Daoy (cell line): Measurements from ENCODE around the gene SART3. TPM values are rescaled to one million over a fixed set of nuclear protein-coding genes. Genes with fewer than 3 reads are reported as not detected.
A peak's percentile ranks its signal among the peaks of the same experiment; 100 is the strongest.
"Not testable (repeated sequence)": the region's sequence is repeated elsewhere in the genome, so short reads cannot be mapped to it uniquely, and the experiment has no call there.

Source experiments
- DNase-seq: peaks from one replicate; pipeline ENCODE4 v3.0.0-alpha.2; 2015; ENCODE audit warnings: low read depth
- total RNA-seq: library from RNA; depleted of rRNA; stranded (reverse); fragments of >200 nt; shearing (Covaris generic); gene quantifications from 2 replicates; pipeline ENCODE4 v1.2.3, GENCODE V29; 2014

SART3 gene
- total RNA-seq, 1 experiment from 2014 or later: 75.9 TPM

DNA sequence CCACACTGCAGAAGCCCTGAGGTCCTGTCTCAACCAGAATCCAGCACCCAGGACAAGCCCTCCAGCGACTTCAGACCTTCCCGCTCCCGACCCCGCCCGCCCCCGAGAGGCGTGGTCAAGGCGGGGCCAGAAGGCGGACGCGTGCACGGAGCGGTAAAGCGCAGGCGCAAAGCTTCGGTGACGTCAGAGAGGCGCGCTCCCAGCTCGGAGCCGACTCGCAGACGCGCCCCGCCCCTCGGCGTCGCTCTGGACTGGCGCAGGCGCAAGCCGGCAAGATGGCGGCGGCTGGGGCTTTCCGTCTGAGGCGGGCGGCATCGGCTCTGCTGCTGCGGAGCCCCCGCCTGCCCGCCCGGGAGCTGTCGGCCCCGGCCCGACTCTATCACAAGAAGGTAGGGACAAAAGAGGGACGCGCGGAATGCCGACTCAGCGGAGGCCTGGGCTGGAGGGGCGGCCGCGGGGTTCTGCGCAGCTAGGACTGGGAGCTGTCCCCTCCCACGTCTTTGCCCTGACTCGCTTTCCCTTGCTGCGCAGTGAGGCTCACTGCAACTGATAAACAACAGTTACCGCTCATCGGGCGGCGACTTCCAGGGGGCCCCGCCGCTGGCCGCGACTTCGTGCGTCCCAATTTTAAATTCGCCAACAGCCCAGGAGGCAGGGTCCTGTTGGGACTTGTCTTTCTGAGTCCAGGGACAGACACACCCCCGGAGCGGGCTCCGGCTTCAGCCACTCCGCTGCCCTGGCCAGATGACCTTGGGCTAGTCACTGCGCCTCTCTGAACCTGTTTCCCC lies 1.6 kb upstream of the SART3 start, which contains the start of gene ISCU:
Gene ISCU (plus strand): TSS at position 249 of the 788 bp plus-strand sequence. CDS start 27 bp downstream, at position 276.
- DNase-seq: peak; percentile 100

DNA sequence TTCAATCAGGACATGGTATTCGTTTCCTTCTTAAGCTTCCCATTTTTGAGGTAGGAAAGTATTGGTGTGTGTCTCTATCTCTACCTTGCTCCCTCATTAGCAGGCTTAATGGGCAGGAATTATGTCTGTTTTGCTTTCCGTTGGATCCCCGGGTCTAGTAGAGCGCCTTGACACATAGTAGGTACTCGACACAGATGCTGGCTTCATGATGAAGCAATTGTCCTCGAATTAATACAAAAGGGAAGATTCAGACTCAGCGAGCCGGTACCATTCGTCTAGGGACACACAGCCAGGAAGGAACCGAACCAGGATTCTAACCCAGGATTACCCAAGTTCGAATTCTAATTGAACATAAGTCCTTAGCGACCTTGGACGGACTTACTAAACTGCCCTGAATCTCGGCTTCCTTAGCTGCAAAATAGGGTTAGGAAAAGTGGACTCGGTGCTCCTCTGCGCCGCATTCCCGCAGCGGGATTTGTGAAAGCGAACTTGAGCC lies 927 bp upstream of the SART3 start:
- DNase-seq: no peak

DNA sequence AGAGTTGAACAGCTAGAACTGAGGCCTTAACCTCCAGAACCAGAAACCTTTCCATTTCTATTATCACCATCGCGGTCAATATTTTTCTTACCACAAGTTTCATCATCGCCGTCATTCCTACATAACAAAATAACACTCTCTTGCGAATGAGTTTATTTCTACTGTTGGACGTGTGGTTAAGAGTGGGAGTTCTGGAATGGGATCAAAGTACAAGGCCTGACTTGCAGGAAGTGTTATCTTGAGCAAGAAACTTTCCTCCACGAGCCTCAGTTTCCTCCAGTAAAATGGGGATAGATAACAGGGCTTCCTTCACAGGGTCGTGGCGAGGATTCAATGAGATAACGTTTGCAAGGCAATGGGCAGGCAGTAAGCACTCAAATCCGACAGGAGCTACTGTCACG lies 652 bp downstream of the SART3 start:
- no peak for DNase-seq

DNA sequence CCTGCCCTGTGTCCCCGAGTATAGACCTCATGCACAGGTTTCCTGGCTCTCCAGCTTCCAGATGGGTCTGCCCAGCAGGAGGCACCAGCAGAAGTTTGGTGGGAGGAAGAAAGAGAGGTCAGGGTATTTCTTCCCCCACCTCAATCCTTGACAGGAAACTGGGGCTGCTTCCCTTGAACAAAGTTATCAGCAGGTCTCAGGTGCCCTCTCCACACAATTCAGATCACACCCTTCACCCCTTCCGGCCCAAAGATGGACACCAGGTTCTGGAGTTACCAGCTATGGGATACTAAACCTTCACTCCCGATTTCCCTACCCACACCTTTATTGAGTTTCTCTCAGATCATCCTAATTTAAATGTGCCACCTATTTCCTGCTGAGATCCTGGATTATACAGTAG lies 1.2 kb downstream of the SART3 start:
- DNase-seq: no peak

DNA sequence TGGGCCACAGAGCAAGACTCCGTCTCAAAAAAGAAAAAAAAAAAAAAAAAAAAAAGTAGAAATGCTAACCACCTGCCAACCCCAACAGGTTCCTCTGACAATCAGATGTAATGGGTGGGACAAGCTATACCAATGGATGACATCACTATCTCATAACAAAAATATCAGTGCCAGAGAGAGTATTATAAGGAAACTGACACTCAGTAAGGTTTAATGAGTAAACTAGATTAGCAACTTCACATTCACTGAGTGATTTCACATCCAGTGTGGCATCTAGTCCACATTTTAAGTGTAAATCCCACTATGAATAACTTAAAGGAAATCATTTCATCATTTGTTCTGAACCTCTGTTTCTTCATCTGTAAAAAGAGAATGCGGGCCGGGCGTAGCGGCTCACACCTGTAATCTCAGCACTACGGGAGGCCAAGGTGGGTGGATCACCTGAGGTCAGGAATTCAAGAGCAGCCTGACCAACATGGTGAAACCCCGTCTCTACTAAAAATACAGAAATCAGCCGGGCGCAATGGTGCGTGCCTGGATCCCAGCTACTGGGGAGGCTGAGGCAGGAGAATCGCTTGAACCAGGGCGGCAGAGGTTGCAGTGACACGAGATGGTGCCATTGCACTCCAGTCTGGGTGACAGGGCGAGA lies 1.8 kb downstream of the SART3 start:
- DNase-seq: no peak

DNA sequence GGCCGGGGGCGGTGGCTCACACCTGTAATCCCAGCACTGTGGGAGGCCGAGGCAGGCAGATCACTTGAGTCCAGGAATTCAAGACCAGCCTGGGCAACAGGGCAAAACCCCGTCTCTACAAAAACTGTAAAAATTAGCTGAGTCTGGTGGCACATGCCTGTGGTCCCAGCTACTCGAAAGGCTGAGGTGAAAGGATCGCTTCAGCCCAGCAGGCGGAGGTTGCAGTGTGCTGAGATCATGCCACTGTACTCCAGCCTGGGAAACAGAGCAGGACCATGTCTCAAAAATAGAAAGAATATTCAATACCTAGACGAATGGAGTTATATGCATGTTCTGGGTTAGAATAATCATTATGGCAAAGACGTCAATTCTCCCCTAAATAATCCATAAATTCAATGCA lies 5.6 kb downstream of the SART3 start:
- not testable (repeated sequence) for DNase-seq

DNA sequence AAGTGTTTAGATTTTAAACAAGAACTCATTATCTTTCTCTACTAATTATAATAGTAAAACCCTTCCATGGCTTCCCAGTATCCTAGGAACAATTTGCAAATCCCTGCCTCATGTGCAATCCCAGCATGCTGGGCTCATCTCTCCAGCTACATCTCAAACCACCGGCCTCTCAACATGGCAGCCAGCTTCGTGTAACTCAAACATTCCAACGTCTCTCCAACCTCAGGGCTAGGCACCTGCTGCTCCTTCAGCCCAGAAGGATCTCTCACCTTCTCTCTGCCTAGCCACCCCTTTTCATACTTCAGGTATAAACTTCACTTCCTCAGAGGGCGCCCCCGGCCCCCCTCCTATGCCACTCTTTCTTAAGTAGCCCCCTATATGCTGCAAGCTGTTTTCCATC lies 7.2 kb downstream of the SART3 start:
- no peak for DNase-seq

DNA sequence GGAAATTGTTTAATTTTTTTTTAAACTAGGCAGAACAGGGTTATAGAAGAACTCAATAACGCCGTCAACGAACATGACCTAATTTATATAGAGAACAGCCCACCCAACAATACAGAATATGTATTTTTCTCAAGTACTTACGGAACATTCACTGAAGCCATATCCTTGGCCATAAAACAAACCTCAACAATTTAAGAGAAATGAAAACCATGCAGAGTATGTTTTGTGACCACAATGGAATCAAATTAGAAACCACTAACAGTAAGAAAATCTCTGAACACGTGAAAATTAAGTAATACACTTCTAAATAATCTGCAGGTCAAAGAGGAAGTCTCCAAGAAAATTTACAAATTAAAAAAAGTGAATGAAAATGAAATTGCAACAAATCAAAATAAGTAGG lies 9.4 kb downstream of the SART3 start:
- no peak for DNase-seq

DNA sequence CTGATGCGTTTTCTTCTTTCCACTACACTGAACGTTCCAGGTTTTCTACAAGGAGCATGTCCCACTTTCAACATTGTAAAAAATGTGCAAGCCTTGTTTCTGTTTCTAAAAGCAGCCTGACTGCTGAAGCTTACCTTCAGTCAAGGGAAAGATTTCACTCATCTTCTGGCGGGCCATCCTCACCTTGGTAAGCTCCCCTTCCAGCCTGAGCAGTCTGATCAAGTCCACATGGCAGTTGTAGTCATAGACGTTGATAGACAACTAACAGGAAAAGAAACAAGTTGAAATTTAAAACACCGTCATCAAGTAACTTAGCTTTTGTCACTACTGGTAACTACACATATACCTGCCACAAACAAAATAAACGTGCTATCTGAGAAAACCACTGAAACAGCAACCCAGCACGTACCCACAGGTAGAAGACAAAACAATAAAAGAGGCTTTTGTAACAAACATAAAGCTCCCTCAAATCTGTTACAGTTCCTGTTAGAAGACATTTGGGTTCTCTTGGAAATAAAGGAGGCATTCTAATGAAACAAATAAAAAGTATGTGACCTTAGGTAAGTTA lies 11.9 kb downstream of the SART3 start:
- no peak for DNase-seq

DNA sequence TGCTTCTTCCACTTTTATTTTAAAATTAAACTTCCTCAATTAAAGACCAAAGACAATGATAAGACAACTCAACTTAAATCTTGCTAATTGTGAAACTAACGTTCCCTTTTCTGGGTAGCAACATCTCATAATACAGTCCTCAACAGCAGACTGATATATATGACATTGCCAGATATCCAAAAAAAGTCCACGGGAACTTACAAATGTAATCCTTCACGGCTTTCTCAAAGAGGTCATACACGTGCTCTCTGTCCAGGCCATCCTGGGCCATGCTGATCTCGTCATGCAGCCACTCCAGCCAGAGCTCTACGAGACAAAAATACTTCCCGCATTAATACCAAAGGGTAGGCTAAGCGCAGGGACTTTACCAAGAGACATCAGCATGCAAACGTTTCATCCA lies 13.3 kb downstream of the SART3 start:
- DNase-seq: no peak

DNA sequence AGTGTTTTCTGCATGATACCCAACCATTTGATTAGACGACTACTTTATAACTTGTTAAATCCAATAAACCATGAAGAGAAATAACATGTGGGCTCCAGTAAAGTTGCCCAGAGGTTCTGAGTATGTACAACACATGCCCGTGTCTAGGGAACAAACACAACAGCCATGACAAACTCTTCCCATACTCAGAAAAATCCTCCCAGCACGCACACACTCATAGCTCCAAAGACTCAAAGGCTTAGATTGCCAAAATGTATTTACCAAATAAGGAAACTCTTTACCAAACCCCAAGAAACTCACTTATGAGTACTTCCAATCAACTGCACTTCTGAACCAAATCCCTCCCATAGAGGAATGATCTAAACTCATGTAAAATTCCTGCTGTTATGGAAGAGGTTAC lies 17.3 kb downstream of the SART3 start:
- DNase-seq: no peak

DNA sequence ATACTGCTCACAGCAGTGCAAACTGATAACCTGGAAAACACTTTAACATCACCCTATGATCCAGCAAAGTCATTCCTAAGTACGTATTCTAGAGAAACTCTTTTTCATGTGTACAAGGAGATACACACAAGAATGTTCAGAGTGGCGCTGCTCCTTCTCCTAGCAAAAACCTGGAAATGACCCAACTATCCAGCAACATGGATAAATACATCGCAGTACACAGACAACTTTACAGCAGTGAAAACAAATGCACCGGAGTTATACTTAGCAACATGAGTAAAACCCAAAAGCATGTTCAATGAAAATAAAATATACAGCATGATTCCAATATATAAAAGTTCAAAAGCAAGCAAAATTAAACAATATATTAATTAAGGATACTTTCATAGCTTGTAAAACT lies 18.7 kb downstream of the SART3 start:
- no peak for DNase-seq

DNA sequence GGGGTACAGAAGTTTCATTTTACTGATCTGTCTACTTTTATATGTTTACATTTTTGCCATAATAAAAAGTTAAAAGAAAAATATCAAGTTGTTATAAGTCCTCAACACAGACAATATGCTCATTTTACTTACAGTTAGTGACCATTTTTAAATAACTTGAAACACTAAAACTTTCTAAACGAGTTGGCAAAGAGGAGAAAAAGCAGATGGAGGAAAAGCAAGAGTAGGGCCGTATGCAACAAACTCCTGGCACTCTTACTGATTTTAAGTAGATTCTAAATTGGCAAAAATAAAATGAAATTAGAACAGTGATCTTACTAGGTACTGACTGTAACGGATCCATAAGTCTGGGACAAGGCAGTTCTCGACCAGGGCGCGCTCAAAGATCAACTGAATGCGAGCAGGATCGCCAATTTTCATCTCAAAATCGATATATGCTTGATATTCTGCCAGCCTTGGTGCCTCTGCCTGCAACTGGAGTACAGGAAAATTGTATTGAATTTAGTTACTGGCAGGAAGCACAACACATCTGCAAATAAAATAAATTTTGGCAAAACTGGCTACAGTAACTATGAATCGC lies 22.3 kb downstream of the SART3 start:
- DNase-seq: no peak

DNA sequence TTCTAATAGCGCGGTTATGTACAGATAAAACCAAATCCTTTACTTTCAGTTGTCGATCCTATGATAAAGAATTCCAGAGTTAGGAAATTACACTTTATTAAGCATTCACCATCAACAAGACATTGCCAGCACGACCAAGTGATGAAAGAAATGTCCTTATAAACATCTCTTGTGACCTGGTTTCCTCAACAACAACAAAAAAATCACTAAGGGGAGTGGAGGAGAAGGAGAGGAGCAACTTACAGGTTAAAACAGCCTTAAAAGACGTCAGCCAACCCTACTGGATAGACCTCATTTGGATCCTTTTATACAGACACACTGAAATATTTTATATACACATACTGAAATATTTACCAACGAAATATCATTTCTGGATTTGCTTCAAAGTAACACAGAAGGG lies 22.8 kb downstream of the SART3 start:
- DNase-seq: no peak

DNA sequence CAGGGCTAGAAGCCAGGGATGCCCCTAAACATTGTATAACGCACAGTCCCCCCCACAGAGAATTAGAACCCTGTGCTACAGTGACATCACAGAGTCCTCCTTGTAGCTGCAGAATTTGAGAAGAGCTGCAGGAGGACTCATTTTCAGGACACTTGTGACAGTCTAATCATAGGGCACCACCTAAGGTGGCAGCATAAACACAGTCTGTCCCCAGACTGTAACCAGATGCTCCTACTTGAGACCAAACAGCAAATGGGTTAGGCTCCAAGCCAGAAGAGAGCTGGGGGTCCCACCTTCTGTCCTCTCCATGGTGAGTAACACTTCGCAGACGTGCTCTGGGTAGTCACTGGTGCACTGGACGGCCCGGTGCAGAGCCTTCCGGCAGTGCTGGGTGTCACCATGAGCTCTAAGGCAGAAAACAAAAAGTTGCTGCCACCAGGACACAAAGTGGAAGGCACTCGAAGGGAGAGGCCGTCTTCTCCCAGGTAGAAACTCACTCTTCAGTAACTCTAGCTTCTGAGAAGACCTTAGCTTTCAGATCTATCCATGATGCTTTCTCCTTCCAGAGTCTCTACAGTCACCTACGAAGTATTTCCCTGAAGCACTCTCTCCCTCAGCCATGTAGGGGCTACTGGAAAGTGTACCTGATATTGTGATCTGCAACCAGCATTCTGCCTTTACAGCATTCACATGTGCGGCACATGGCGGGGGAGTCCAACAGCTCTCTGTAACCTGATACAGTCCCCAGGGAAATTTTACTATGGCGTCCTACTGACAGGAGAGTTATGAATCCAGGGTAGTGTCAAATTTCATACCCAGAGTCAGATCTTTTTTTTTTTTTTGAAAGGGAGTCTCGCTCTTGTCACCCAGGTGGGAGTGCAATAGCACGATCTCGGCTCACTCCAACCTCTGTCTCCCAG lies 28.8 kb downstream of the SART3 start:
- no peak for DNase-seq

DNA sequence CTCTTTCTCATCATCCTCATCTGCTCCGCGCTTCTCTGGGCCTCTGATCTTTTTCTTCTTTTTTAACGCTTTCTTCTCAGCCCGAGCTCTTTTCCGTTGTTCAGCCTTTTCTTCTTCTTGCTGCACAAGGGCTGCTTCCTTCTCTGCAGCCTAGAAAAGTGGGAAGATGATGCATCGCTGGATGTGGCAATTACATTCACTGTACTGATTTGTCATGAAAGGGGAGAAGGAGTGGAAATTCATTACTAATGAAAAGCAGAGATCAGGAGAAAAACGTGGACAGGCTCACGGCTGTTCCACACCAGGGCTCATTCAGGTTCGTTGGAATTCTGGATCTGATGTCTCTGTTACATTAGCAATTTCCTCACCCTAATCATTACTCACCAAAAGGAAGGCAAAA lies 30.8 kb downstream of the SART3 start:
- DNase-seq: no peak

DNA sequence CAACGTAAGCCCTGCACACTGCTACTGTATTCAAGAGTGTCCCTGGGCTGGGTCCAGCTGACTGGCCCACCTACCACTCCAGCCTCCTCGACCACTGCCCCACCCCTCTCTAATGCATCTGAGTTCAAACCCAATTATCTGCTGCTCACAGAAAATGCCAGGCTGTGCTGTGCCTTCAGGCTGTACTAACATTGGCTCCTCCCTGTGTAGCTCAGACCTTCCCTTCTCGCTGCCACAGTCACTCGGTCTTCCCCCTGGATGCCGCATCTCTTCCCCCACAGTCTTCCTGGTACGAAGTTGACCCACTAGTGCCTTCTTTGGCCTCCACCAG lies 33.8 kb downstream of the SART3 start:
- no peak for DNase-seq

DNA sequence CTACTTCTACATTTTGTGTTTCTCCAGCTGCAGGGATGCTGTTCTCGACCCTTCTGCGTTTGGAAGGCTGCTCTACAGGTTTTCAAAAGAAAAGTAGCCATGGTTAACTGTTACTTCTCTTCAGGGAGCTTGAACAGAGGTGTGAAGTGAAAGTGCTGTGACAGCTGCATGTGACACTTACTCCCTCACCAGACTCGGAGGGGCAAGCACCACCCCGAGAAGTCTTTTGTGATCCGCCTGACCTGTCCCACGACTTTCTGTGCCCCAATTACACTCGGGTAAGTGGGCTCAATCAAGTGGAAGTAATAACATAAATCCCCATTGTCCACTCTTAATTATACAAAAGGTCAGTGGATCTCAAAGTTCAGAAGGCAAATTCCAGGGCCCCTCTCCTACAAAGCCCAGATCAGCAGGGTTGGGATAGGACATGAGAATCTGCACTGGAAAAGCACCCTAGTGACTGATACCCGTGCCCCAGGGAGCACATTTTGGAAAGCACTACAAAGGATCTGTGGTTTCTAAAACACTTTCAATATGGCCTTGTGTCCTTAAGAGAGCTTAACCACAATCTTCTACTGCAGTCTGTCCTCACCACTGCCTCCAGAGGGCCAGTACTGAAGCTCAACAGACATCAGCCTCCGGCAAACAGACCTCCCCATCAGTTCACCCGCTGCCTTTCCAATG lies 34.3 kb downstream of the SART3 start:
- no peak for DNase-seq

DNA sequence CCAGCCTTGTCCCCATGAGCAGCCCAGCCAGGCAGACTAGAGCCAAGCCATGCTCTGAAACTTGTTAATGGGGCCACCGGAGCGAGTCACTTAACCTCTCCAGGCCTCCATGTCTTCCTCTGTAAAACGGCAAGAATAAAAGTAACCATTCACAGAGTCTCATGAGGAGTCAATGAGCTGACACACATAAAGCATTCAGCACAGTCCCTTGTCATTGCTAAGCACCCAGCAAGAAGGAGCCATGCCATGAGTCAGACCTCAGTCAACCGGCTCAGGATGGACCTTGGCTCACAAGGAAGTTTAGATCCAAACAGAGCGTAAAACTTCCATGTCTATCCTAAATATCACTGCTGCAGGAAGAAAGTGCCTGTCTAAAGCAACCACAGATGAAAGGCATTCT lies 35.3 kb downstream of the SART3 start:
- peak; percentile 19 for DNase-seq

DNA sequence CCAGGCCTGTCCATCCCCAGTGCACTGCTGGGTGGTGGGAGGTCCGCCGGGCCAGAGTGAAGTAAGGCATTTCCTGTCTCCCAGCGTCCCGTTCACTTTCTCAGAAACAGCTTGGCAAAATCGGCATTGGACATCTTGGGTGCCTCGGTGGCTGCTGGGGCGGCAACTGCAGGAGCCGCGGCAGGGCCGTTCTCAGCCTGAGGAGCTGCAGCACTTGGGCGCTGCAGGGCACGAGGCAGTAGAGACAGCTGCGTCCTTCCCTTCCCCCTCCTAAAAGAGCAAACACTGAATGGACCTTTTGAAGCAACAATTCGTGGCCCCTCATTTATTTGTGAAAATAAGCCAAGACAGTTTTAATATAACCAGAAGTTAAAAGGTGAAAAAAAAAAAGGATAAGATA lies 37.6 kb downstream of the SART3 start:
- no peak for DNase-seq

DNA sequence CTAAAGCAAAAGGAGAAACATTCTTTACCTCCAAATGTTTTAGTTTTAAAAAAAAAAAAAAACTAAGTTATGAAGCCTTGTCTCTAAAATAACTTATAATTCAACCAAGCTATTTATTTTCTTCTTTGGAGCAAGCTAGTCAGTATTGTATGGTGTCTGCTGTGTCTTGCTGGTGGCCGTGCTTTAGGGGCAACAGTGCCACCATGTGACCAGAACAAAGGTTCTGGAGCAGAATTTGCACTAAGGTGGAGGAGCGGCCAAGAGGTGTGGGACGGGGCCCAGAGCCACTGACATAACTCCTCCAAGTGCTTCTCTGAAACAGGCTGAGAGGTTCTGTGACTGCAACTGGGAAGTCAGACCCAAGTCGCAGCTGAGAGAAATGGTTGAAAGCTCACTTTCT lies 41.4 kb downstream of the SART3 start:
- DNase-seq: peak; percentile 18
